WTC11 (cell line): Measurements from ENCODE around the gene GALNT17.

Experiments
- CTCF ChIP-seq: fragments of 200-600 bp; IDR thresholded peaks from 2 replicates; pipeline ENCODE4 v1.8.0; 2022; ENCODE audit warnings: antibody characterized with exemption
- ELF4 ChIP-seq: sonication (generic); formaldehyde crosslinking; IDR thresholded peaks from 2 replicates; pipeline ENCODE4 v1.8.1; 2022; ENCODE audit warnings: low read depth, mild to moderate bottlenecking, moderate library complexity, missing genetic modification reagents

- TF ChIP-seq CTCF: no peak
- TF ChIP-seq ELF4: no peak
These were observed 517.9 kb downstream of the GALNT17 start for GRCh38 chr7:71649812-71650211.
